Sigmoid colon (tissue), 4 donors: Measurements from ENCODE around the gene PROSER3.

Experiments
- POLR2A ChIP-seq, 2 donors: fragments of 450-650 bp; IDR thresholded peaks; one replicate each; pipeline ENCODE4 v1.6.1; 2016; ENCODE audit warnings: antibody characterized with exemption in 2 of 2, mild to moderate bottlenecking in 2 of 2, moderate library complexity in 2 of 2
- POLR2AphosphoS5 ChIP-seq, 4 donors: sonication (generic); formaldehyde crosslinking; IDR thresholded peaks; one replicate each; pipeline ENCODE4 v1.6.1; 2017; ENCODE audit warnings: antibody characterized with exemption in 4 of 4
- TF ChIP-seq, protein P1 (sequence below), 4 experiments: fragments of 450-650 bp in 3 of 4; fragments of 200-600 bp in 1 of 4; IDR thresholded peaks; one replicate each; pipeline ENCODE4 v1.5.1; 2016 to 2019; ENCODE audit warnings: antibody characterized with exemption in 4 of 4, mild to moderate bottlenecking in 3 of 4, moderate library complexity in 2 of 4

DNA sequence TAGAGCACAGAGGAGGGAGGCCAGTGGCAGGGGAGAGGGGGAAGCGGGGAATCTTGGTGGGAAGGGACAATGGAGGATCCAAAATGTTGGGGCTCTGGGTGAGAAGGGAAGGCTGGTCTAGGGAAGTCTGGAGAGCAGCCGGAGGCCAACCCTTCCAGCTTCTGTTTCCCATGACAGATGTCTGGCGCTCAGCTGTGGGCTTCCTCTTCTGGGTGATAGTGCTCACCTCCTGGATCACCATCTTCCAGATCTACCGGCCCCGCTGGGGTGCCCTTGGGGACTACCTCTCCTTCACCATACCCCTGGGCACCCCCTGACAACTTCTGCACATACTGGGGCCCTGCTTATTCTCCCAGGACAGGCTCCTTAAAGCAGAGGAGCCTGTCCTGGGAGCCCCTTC lies 11.4 kb upstream of the PROSER3 start:
- TF ChIP-seq, protein P1, sequence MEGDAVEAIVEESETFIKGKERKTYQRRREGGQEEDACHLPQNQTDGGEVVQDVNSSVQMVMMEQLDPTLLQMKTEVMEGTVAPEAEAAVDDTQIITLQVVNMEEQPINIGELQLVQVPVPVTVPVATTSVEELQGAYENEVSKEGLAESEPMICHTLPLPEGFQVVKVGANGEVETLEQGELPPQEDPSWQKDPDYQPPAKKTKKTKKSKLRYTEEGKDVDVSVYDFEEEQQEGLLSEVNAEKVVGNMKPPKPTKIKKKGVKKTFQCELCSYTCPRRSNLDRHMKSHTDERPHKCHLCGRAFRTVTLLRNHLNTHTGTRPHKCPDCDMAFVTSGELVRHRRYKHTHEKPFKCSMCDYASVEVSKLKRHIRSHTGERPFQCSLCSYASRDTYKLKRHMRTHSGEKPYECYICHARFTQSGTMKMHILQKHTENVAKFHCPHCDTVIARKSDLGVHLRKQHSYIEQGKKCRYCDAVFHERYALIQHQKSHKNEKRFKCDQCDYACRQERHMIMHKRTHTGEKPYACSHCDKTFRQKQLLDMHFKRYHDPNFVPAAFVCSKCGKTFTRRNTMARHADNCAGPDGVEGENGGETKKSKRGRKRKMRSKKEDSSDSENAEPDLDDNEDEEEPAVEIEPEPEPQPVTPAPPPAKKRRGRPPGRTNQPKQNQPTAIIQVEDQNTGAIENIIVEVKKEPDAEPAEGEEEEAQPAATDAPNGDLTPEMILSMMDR (IDR thresholded peaks at IDR 0.05), result no peak
- TF ChIP-seq POLR2AphosphoS5 (IDR thresholded peaks at IDR 0.05) (no peak), POLR2A (IDR thresholded peaks at IDR 0.05) (no peak)
